ENCODE data around the gene FAM98A. TPM values are rescaled to one million over a fixed set of nuclear protein-coding genes. Genes with fewer than 3 reads are reported as not detected.

Gene FAM98A
- total RNA-seq, 1 donor from 2014 or later = 12.2 TPM

DNA sequence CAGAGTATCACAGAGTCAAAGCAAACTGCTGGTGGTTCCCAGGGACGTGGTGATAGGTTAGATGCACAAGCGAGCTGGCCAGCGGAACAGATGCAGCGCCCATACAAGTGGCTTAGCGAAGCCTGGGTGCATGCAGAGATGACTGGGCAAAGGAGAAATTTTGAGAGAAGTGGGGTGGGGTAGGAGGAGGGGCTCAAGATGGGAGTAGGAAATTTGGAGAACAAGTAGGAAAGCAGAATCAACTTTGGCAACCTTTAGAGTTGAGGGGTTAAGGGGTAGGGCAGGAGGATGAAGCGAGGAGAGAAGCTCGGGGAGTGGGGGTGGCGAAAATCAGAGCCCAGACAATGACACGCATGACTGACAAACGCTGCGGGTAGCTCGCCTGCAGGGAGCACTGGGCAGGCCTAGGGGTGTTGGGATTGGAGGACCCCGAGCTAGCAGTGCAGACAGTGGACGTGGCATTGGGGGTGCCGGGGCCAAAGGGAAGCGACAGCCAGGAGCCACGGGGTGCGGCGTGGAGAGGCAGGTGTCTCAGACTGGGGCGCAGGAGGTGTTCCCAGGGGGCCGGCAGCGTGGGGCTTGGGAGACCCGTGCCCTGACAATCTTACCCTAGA, 431 bp downstream of the FAM98A start:
- DNase-seq (ENCODE audit: low spot score in 2 of 2) (peak in 1 of 2 donors; percentile 18), FAIRE-seq (no peak)

DNA sequence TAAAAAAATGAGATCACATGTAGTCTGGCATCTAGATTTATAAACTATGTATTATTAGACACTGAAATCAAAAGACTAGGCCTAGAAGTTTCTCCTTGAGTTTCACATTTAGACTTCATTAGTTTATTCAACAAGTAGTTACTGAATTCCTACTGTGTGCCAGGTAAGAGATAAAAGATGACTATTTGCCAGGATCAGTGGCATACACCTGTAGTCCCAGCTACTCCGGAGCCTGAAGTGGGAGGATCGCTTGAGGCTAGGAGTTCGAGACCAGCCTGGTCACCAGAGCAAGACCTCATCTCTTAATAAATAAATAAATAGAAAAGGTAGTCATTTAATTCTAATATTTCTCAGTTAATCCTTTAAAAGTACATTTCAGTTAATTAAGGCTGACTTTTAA, 2.1 kb downstream of the FAM98A start:
- FAIRE-seq (no peak), DNase-seq (ENCODE audit: low spot score in 2 of 2) (no peak)

DNA sequence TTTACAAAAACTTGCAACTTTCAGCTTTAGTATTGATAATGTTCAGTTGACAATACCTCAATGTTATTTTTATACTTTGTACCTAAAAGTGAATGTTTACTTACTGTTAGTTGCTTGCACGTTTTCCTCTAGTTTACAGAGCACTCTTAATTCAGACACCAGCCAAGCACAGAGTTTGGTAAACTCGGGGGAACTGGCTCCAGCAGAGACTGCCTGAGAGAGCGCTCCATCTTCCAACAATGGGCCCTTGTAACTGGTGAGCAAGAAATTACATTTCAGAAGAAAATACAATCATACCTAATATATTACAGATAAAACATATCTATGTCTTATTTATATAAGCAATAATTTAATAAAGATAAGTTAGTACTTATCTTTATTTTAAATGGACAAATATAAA, 3.7 kb downstream of the FAM98A start:
- peak; percentile 36 for FAIRE-seq
- DNase-seq (ENCODE audit: low spot score in 2 of 2) = no peak

DNA sequence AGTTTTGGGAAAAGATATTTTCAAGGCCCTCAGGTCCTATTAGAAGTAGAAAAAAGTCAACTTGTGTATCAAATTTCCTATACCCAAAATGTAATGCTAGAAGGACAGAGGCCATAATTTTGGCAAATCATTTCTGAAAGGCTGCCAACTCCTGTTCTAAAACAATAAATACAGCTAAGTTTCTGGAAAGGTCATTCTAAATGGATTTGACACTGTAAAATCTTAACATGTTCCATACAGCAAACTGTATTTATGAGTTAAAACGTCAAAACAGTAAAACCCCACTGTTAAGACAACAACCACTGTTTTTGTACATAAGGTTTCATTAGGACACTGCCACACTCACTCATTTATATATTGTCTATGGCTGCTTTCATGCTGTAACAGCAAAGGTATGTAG, 9.7 kb downstream of the FAM98A start:
- no peak for FAIRE-seq
- DNase-seq (ENCODE audit: low spot score in 2 of 2) = no peak

DNA sequence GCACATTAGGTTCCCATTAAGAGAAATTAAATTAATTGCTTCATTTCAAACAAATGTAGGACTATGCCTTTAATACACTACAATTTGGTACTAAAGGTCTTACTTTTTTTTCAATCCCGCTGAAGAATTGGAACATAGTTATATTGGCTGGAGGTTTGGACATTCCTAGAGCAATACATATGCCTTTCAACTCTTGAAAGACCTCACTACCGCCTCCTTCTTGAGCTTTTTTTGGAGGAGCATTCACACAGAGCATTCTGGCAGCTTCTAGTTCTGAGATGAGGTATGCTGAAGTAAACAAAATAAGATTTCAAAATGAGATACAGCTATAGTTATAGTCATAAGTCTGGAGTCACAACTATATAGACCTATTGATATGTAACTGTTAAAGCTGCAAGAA, 10.9 kb downstream of the FAM98A start:
- no peak for FAIRE-seq

DNA sequence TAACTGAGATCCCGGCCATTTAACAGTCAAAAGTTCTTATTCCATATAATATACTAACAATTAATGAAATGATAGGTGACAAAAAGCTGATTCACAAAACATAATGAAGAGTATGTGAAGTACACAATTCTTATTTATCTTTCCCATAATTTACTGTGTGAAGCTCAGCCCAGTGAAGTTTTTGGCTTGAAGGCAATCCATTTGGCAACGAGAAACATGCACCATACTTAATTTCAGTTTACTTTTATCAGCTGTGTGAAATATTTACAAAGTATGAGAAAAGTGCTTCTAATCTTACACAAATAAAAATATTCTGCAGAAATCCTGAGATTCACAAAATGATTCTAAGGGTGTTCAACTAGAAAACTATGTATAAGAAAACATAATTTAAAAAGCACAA, 12.3 kb downstream of the FAM98A start:
- DNase-seq (ENCODE audit: low spot score in 2 of 2) (no peak), FAIRE-seq (no peak)

More for the DNA sequence above, 10.9 kb downstream of the FAM98A start:
- DNase-seq (ENCODE audit: low spot score in 2 of 2) = no peak

DNA sequence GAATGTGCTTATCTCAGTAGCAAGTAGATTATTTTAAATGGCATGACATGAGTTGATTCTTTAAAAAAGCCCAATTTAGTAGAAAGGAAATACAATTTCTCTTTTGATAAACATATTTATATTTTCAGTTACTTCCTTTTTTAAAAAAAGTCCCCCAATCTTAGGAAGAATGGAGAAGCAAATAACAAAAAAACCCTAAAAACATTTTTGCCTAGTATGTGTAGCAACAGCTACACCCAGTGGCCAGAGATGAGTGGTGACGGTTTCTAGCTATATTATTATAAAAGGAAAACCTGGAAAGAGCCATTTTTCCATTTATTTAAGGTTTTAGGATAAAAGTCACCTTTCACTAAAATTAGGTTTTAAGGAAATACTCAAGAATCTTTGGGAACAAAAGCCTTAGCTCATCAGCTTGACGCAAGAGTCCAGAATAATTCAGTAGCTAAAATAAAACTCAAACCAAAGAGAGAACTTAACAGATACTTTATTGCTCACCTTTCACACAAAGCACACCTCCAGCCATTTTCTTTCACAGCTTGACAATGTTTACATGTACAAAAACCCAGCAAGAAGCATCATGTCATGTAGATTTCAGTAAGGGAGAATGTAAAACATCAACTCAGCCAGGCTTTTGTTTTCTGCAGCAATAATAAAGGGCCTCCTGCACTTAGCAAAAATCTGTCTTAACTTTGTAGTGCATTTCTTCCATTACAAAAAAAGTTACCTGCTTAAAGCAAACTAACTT, 15.7 kb downstream of the FAM98A start:
- FAIRE-seq = peak; percentile 98
- DNase-seq (ENCODE audit: low spot score in 2 of 2) = peak; percentile 14 to 35

DNA sequence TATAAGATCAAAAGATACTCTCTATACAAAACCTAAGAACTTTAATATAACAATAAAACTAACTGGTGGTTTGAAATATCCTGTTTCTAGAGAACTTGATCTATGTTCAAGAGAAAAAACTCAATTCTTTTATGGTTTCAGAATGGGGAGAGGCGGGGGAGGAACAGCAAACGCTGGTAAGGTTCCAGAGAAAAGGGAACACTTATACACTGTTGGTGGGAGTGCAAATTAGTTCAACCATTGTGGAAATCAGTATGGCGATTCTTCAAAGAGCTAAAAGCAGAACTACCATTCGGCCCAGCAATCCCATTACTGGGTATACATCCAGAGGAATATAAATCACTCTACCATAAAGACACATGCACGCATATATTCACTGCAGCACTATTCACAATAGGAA, 17.2 kb downstream of the FAM98A start:
- DNase-seq (ENCODE audit: low spot score in 2 of 2) (no peak), FAIRE-seq (no peak)

DNA sequence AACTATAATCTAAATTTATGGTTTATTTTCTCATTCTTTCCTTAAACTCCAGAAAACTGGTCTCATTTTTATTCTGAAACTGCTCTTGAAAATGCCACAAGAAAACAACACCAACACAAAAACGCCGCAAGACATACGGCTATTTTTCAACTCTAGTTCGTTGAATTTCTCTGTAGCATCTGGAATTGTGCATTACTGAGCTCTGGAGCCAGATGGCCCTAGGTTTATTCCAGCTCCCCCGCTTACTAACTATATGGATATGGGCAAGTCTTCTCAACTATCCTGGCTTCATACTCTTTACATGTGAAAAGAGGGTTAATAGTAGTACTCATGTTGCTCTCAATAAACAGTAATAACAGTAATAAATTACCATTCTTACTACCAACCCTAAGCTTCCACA, 19.9 kb downstream of the FAM98A start:
- no peak for FAIRE-seq
- DNase-seq (ENCODE audit: low spot score in 2 of 2) = no peak

DNA sequence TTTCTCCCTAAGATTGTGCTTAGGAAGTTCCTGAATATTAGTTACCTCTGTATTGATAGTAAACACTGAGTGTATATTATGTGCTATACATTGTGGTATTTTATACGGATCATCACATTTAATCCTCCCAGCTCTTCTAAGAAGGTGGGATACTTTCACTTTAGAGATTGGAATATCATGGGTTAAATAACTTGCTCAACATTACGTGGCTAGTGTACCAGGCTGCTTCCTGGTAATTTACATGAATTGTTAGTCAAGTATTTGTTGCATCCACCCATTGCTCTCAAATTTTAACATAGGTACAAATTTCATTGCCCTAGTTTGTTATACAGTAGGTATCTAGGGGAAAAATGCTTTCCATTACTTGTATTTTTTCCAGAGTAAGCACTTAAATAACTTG, 21.4 kb downstream of the FAM98A start:
- no peak for DNase-seq (ENCODE audit: low spot score in 2 of 2)

DNA sequence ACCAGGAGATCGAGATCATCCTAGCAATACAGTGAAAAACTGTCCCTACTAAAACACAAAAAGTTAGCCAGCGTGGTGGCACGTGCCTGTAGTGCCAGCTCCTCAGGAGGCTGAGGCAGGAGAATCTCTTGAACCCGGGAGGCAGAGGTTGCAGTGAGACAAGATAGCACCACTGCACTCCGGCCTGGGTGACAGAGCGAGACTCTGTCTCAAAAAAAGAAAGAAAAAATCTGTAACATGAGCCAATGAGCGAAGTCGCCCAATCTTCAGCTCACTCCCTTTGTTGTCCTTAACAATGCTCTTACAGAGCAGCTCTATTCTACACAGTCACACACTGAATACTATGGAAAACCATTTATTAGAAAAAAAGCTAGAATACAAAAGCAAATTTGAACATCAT, 22.0 kb downstream of the FAM98A start:
- no peak for DNase-seq (ENCODE audit: low spot score in 2 of 2)
- FAIRE-seq = no peak

More for the DNA sequence above, 21.4 kb downstream of the FAM98A start:
- FAIRE-seq = no peak

DNA sequence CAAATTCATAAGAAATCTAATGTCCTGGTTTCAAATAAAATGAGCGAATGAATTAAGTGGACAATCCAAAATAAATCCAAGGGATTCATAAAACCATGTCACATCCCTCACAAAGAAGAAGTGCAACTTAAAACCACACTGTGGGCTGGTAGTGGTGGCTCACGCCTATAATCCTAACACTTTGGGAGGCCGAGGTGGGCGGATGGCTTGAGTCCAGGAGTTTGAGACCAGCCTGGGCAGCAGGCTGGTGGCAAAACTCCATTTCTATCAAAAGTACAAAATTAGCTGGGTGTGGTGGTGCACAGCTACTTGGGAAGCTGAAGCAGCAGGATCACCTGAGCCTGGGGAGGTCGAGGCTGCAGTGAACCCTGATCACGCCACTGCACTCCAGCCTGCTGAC, 25.4 kb downstream of the FAM98A start:
- DNase-seq (ENCODE audit: low spot score in 2 of 2) (no peak), FAIRE-seq (no peak)

DNA sequence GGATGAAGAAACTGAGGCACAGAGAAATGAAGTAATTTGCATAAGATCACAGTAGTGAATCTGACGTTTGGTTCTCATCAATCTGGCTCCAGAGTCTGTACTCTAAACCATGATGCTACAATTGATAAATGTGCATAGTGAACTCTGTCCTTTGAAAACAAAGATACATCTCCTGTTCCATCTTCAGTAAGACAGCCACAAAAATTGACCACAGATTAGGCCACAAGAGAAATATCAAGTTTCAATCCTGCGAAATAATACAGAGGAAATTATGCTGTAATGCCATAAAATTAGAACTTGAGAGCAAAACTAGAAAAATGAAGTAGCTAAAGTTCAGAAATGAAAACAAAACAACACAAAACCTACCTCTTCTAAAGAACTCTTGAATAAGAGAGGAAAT, 28.4 kb downstream of the FAM98A start:
- DNase-seq (ENCODE audit: low spot score in 2 of 2) (no peak), FAIRE-seq (no peak)

DNA sequence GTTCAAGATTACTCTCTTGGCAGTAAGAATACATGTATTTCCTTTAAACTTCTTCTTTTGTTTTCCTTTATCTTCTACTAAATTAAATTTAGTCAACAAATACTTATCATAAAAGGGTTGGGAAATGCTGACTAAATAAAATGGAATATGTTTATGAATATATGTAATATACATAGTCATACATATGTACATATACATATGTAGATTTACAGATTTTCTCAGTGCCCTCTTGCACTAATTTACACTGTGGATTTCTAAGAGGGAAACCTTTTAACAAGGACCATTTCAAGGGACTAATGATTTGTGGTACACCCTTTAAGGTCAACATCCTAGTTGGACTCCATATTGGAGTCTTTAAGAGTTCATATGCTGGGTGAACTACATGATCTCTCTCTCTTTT, 37.2 kb downstream of the FAM98A start:
- no peak for FAIRE-seq

DNA sequence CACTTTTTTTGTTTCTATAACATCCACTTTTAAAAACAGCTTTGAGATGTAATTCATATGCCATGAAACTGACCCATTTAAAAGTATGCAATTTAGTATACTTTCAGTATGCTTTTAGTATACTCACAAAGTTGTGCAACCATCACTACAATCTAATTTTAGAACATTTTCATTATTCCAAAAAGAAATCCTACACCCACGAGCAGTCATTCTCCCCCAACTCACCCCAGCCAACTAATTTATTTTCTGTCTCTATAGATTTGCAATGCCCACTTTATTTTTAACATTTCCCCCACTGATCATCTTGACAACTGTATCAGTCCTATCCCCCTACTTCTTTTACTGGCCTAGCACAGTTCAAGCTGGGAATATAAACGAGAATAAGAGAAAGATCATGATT, 39.1 kb downstream of the FAM98A start:
- DNase-seq (ENCODE audit: low spot score in 2 of 2) = no peak
- FAIRE-seq = no peak

More for the DNA sequence above, 37.2 kb downstream of the FAM98A start:
- no peak for DNase-seq (ENCODE audit: low spot score in 2 of 2)

DNA sequence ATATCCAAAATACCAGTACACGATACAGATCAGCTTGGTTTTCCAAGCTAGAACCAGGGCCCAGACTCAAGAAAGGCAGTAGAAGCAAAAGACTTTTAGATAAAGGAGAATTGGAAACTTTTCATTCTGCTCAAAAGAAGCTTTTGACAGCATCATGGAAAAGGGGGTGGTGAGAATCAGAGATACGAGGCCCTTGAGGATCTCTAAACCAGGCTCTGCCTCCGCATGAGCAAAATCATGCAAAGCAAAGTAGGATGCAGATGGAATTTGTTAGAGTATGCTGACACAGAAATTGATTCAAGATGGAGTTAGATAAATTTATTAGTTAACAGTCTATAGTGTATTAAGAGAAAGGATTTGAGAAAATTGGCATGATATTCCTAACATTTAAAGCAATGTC, 39.8 kb downstream of the FAM98A start:
- FAIRE-seq = no peak
- DNase-seq (ENCODE audit: low spot score in 2 of 2) = no peak

DNA sequence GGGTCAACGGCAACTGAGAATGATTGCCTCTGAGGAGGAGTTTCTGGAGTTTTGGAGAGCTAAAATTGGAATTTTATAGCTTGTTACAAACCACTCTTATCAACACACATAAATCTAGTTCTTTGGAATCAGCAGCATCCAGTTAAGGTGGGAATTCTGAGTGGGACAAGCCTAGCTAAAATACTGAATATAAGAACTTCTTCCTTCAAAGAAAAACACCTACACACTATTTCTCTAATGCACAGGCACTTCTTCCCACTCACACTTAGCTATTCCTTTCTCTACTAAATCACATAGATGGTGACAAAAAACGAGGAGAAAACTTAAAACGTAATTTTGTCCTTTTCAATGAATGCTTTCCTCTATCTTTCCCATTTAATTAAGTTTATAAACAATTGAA, 43.4 kb downstream of the FAM98A start:
- FAIRE-seq (no peak), DNase-seq (ENCODE audit: low spot score in 2 of 2) (no peak)

DNA sequence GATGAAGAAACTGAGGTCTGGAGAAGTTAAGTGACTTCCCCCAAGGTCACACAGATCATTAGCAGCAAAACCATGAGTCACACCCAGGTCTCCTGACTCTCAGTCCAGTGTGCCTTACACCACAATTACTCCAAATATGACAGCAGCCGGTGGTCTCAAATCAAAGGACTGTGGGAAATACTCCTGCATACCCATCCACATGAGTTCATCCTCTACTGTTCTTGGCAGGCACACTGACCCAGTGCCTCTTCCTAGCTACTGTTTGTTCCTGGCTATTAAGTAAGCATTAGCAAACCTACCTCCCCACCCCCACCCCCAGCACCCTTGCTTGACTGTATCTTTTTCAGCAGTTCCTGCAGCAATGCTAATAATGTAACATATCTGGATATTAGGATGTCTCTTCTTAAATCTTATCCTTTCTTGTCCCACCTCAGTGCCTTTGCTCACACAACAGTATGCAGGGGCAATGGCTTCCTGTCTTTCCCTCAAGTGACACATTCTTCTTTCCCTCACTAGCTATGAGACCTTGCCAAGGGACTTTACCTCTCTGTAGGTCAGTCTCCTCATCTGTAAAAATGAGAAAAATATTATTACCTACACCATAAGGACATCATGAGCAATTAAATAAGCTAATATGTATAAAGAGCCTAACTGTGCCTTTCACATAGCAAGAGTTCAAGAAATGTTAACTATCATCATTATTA, 46.2 kb downstream of the FAM98A start:
- DNase-seq (ENCODE audit: low spot score in 2 of 2) (no peak), FAIRE-seq (no peak)

DNA sequence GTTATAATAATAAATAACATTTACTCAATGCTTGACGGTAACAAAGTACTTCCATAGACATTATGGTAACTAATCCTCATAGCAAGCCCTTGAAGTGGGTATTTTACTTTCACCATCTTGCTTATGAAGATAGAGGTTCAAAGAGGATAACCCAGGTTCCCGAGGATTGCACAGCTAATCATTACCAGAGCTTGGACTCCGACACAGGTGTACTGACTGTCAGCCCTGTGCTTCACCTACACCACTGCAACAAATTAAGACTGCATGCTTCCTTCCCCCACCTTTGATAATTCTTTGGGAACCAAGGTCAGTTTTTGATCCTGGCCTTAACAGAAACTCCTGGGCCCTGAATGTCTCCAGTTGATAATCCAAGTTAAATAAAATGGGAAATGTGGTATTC, 48.9 kb downstream of the FAM98A start:
- FAIRE-seq = no peak
- DNase-seq (ENCODE audit: low spot score in 2 of 2) = no peak

DNA sequence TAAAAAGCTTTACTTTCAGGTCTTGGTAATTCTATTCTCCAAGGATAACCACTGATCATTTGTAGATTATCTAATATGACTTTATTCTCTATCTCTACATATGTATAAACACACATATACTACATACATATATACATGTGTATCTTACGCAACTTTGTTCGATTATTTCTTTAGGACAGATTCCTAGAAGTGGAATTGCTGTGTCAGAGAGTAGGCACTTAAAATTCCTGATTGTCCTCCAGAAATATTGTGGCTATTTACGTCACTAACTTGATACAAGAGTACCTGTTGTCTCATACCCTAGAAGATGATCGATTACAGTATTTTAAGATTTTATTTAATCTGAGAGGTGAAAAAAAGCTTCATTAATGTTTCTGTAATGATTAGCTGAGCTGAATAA, 57.9 kb downstream of the FAM98A start:
- DNase-seq (ENCODE audit: low spot score in 2 of 2) (no peak), FAIRE-seq (no peak)

DNA sequence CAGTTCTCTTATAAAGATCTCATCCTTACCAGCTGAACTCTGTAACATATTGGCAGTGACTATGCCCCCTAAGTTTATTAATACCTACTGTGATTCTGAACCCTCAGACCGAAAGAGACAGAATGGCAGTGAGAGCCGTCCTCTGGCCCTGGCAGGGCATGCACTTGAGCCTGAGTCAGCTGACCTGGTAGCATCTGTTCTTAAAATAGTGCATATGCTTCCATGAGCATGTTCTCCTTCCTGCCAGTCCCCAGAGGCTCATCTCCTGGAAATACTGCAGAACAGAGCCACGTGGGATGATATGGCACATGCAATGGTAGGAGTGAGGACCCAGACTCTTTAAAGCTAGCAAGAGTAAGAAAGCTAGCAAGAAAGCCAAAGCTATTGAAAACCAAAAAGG, 63.7 kb downstream of the FAM98A start:
- DNase-seq (ENCODE audit: low spot score in 2 of 2) (no peak), FAIRE-seq (no peak)

All from frontal cortex (tissue), 4 donors.